ENCODE data around the gene AGTPBP1. TPM values are rescaled to one million over a fixed set of nuclear protein-coding genes. Genes with fewer than 3 reads are reported as not detected.

Gene AGTPBP1
- total RNA-seq, result 17.6 and 20.5 TPM in 2 replicates

GRCh38 chr9:85741875-85742596 lies at the start of gene AGTPBP1:
Gene AGTPBP1 (minus strand): TSS chr9:85741954. CDS start chr9:85712533, 29,421 bp downstream.

Other genes starting within 250 kb of the AGTPBP1 start
- 18.7 and 20.9 TPM in 2 replicates for gene NAA35, start 199.2 kb upstream of the AGTPBP1 start, total RNA-seq